D341Med (cell line): ENCODE results near the gene COPE.

Source experiments
- DNase-seq: peaks from one replicate; pipeline ENCODE4 v3.0.0; 2012; ENCODE audit warnings: low spot score

COPE gene

DNA sequence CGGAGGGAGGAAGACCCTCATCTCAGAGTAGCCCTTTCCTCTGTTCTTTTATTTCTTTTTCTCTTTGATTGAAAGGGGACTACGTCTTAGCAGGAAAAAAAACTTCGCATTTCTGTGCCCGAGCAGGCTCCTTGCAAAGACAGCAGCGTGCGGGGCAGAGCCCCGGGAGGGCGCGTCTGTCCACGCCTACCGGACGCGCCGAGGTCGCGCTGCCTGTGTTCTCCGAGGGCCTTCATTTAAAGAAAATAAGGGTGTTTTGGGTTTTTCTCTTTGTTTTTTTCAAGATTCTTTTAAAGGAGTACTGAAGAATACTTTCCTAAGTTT is 52.4 kb downstream of the COPE start:
- no peak for DNase-seq

DNA sequence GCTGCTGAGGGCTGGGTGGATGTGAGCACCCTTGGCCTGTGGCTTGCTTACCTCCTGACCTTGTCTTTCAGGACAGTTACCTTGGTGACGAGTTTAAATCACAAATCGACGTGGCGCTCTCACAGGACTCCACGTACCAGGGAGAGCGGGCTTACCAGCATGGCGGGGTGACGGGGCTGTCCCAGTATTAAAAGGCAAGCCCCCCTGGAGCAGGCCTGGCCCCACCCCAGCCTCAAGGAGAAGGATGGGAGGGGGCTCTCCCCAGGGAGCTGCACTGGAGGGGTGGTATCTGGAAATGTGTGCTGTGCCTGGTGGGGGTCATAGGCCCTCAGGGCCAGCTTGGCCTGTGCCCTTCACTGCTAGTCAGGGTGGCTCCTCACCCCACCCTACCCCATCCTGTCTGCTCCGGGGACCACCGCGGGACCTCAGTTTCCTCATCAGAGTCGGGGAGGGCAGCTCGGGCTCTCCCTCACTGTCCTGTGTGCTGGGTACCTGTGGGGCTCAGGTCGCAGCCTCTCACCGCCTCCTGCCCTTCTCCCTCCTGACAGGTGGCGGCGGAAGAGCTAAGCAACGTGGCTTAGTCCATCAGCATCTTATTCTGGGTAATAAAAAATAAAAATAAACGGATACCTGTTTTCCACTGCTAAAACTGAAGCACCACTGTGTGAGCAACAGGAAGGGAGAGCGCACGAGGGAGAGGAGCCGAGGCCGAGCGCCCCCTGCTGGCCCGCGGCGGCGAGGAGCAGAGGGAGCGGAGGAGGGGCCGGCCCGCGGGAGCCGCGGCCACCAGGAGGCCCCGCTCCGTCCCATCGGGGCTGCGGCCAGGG is 53.0 kb downstream of the COPE start:
- DNase-seq, result peak; percentile 95

DNA sequence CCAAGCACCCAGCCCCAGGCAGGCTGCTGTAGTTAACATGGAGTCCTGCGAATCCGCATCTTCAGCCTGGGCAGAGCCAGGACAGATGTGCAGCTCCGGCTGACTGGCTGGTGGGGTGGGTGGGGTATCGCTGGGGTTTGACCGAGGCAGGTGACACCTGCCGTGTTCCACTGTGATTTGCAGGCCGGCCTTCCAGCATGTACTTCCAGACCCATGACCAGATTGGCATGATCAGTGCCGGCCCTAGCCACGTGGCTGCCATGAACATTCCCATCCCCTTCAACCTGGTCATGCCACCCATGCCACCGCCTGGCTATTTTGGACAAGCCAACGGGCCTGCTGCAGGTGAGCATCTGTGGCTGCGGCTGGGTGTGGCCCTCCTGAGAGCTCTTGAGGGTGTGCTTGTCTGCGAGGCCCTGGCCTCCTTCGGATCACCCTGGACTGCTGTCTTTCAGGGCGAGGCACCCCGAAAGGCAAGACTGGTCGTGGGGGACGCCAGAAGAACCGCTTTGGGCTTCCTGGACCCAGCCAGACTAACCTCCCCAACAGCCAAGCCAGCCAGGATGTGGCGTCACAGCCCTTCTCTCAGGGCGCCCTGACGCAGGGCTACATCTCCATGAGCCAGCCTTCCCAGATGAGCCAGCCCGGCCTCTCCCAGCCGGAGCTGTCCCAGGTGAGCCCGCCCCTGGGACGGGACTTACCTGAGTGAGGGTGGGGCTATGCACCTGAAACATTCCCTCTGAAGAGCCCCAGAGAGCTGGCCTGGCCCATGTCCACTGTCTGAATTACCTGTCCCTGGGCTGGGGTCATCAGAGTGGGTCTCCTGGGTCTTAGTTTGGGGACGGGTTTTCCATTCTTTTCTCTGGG is 53.8 kb downstream of the COPE start:
- no peak for DNase-seq

DNA sequence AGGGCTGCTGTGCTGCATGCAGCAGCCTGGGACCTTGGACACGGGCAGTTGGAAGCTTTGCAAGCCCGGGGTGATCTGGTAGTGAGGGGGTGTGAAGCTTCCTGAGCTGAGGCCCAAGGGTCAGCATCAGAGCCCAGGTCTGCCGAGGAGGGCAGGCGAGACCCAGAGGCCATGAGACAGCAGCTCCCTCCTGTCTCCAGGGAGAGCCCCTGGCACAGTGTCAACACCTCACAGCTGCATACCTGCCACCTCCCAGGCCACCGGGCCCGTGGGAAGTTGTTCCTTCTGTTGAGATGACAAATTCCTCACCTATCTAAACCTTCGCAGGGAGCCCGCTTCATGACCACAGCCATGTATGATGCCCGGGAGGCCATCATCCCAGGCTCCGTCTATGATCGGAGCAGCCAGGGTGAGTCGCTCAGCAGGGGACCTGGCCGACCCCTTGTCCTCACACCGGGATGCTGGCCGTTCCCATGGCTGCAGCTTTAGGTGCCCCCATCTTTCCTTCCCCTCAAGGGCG is 55.3 kb downstream of the COPE start:
- DNase-seq, result no peak

DNA sequence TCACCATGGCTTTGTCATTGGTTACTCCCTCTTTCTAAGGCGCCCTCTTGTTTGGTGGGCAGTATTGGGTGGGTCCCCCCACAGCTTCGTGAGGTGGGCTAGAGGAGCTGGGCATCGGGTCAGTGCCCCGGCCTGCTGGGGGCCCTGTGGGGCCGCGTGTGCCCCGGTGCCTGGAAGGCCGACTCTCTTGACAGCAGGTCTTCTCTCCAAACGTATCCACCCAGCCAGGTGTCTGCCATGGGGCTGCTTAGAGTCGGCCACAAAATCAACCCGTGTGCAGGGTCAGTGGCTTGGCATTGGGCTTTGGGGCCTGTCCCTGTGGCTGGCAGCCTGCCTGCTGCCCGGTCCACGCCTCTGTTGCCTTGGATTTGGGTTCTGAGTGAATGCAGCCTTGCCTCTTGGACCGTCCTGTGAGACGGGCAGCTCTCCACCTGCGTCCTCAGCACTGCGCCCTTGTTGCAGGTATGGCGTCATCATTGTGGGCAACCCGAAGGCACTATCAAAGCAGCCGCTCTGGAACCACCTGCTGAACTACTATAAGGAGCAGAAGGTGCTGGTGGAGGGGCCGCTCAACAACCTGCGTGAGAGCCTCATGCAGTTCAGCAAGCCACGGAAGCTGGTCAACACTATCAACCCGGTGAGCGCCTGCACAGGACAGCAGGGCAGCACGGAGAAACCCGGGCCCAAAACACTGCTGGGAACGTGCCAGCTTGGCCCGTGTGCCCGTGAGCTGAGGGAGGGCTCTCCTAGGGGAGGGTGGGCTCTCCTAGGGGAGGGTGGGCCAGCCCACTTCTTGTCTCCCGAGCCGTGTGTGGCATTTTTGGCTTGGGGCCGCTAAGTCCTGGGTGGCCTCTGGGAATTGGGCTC is 56.0 kb downstream of the COPE start:
- DNase-seq, result no peak

DNA sequence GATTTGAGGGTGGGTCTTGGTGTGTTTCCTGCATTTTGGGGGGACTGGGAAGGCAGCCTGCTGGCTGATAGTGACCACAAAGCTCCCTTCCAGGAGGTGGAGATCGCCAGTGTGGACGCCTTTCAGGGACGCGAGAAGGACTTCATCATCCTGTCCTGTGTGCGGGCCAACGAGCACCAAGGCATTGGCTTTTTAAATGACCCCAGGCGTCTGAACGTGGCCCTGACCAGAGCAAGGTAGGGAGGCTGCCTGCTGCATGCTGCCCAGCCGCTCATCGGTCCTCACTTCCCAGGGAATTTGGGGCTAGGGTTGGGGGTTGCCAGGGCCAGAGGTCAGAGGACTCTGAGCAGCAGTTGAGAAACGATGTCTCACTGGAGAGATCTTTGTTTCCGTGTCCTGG is 57.3 kb downstream of the COPE start:
- DNase-seq, result no peak

DNA sequence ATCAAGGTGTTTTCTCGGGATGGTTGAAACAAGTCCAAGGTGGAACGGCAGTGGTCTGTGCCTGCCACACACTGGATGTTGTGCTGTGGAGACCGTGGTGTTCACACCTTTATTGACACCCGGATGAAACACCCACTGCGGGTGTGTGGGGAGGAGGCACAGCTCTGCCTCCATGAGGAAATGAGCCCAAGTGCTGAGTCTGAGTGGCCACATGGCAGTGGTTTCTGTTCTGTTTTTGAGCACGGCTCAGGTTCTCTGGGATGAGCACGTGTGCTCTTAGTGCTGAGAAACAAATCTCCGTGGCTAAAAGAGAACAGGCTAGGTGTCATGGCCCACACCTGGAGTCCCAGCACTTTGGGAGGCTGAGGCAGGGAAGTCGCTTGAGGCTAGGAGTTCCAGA is 58.0 kb downstream of the COPE start:
- DNase-seq, result no peak

DNA sequence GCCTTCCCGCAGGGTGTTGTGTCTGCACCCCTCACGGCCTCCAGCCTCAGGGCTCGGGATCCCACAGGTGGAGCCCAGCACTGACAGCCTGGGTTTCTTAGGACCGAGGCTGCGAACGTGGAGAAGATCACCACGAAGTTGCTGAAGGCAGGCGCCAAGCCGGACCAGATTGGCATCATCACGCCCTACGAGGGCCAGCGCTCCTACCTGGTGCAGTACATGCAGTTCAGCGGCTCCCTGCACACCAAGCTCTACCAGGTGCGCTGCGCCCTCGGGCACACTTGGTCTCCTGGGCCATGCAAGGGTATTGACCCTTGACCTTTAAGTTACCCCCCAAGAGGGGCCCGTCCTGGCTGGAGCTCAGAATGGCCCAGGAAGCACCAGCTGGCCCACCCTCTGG is 58.5 kb downstream of the COPE start:
- DNase-seq, result no peak

DNA sequence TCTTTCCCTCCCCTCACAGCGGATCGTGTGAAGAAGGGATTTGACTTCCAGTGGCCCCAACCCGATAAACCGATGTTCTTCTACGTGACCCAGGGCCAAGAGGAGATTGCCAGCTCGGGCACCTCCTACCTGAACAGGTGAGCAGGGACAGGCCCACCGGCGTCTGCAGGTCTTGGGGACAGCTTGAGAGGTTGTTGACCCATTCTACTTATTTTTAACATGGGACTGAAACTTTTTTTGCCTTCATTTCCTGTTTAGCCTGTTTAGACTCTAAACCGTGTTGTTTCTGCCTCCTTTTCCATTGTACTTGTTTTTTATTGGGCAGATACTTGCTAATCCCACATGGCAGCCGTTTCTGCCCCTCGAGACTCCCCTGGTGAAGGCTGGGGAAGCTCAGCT is 58.9 kb downstream of the COPE start:
- DNase-seq, result no peak

DNA sequence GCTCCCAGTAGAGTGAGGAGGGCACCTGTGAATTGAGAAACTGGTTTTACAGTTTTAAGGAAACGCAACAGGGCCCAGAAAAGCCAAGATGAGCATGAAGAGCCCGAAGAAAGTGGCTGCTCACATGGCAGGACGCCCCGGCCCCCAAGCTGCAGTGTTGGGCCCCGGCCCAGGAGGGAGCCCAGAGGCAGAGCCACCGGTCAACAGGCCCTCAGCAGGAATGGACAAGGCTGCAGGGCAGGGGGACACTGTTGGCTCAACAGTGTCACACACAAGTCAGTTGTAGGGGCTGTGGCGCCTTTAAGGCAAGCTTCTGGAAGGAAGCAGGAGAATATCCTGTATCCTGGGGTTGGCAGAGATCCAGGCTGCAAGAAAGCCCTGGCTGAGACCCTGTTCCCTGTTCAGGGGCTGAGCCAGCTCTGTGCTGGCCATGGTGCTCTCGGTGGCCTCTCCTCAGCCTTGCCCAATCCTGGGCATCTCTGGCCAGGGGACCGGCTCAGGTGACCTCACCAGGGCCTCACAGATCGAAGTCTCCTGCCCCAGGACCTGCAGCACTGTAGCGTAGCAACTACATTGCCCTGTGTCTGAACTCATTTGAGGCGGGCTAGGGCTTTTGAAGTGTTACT is 59.4 kb downstream of the COPE start:
- DNase-seq, result no peak

DNA sequence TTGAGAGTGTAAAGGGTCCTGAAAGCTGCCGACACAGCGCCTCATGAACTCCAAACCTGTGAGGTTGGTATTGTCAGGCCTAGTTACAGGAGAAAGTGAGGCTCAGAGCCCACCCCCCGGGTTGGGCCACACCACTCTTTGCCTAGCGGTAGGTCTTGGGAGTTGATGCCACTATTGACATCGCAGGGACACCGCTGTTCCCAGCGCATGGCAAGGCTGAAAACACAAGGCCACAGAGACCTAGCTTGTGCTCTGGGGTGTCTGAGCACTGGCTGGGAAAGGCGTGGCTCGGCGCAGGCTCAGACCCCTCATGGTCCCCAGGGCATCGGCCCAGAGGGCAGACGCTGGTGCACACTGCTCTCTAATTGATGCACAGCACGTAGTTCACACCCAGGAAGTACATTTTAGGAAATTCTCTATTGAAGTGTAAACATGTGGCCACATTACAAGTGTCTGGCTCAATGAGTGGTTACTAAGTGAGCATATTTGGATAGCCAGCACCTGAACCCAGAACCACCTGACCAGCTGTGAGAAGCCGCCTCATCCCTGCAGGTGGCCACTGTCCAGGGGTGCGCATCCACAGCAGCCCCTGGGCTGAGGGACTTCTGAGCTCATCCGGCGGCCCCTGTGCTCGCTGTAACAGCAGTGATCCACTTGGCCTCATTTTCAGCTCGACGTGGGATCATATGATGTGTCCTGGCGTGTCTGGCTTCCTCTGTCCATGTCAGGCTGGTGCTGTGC is 60.1 kb downstream of the COPE start:
- DNase-seq, result no peak

DNA sequence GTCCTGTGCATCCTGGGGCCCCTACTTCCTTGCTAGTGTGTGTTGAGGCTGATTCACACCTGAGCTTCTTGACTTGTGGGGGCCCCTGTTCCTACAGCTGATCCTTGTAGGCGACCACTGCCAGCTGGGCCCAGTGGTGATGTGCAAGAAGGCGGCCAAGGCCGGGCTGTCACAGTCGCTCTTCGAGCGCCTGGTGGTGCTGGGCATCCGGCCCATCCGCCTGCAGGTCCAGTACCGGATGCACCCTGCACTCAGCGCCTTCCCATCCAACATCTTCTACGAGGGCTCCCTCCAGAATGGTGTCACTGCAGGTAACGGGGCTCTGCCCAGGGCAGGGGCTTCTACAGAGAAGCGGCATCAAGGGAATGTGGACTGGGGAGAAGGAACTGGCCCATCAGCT is 62.0 kb downstream of the COPE start:
- no peak for DNase-seq

DNA sequence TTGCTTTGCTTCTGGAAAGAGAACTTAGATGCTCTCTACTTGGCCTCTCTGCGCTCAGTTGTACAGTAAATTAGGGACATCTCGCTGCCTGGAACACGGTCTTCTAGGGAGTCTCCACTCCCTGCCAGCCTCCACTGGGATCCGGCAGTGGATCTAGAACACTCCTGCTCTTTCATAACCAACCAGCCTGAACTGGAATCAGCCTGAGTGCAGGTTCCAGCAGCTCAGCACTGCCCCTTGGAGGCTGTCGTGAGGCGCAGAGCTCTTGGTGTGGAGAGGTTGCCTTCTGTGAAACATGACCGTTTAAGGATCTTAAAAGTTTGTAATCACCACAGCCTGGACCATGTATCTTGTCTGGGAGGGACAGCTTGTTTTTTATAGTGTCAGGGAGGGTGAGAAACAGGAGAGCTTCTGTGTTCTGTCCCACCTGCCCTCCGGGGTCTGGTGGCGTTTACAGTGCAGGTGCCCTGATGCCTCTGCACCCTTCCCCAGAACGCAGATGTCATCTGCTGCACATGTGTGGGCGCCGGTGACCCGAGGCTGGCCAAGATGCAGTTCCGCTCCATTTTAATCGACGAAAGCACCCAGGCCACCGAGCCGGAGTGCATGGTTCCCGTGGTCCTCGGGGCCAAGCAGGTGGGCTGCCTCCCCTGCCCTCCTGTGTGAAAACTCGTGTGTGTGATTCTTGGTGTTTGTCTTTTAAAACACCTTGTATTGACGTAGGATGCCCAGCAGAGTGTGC is 62.6 kb downstream of the COPE start:
- DNase-seq, result peak; percentile 73

DNA sequence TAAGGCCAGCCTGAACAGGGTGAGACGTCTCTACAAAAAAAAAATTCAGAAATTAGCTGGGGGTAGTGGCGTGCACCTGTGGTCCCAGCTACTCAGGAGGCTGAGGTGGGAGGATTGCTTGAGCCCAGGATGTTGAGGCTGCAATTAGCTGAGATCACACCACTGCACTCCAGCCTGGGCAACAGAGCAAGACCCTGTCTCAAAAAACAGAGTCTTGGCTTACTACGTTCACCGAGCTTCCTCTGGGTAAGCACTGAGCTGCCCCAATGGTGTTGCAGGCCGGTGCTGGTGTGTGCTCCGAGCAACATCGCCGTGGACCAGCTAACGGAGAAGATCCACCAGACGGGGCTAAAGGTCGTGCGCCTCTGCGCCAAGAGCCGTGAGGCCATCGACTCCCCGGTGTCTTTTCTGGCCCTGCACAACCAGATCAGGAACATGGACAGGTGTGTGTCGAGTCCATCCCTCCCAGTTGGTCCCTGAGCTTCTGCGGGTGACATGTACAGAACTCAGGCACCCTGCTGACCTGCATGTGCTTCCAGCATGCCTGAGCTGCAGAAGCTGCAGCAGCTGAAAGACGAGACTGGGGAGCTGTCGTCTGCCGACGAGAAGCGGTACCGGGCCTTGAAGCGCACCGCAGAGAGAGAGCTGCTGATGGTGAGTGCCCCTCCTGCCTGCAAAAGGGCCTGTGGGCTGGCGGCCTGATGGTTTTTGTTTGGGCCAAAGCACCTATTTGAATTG is 63.4 kb downstream of the COPE start:
- no peak for DNase-seq

DNA sequence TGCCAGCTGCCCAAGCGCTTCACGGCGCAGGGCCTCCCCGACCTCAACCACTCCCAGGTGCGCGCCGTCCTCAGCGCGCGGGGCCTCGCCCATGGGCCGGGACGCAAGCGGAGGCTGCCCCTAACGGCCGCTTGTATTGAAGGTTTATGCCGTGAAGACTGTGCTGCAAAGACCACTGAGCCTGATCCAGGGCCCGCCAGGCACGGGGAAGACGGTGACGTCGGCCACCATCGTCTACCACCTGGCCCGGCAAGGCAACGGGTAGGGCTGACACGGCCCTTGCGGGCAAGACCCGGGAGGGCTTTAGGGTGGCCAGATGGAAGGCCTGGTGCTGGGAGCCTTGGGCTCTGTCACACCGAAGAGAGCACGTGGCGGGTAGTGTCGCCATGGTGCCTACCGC is 64.2 kb downstream of the COPE start:
- no peak for DNase-seq

DNA sequence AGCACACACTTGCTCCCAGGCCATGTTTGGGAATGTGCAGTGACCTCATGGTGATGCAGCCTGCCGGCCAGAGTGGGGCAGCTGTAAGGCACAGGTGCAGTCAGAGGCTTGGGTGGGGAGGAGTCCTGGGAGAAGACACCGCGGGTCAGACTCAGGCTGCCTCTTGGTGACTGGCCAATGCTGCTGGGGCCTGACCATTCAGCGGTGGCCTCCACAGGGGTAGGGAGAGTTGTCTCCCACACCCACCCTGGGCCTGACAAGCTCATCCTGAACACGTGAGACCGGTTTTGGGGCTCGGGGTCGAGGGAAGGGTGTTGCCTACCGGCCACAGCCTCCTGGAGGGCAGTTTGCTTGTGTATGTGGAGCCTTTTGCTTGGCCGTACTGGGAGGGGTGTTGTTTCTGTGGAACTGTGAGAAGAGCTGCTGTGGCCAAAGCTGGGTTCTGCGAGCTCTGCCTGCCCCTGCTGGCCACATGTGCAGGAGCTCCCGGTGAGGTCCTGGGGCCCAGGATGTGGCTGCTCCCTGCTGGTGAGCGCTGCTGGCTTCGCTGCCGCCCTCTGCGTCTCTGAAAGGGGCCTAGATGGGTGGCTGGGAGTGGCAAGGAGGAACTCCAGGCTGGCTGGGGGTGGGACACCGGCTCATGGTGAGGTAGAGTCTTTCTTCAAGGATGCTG is 65.3 kb downstream of the COPE start:
- no peak for DNase-seq

DNA sequence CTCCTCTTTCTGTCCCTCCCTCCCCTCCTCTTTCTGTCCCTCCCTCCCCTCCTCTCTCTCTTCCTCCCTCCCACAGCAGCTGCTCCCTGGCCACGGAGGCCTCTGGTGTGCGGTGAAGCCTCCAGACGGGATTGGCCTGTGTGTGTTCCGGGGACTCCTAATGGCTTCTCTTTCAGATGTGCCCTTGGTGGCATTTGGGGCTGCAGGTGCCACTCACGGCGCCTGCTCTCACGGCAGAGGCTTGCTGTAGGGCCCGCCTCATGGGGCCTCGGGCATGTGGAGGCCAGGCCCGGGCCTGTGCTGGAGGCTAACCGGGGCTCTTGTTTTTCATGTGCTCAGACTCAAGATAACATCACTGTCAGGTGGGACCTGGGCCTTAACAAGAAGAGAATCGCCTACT is 66.5 kb downstream of the COPE start:
- no peak for DNase-seq

DNA sequence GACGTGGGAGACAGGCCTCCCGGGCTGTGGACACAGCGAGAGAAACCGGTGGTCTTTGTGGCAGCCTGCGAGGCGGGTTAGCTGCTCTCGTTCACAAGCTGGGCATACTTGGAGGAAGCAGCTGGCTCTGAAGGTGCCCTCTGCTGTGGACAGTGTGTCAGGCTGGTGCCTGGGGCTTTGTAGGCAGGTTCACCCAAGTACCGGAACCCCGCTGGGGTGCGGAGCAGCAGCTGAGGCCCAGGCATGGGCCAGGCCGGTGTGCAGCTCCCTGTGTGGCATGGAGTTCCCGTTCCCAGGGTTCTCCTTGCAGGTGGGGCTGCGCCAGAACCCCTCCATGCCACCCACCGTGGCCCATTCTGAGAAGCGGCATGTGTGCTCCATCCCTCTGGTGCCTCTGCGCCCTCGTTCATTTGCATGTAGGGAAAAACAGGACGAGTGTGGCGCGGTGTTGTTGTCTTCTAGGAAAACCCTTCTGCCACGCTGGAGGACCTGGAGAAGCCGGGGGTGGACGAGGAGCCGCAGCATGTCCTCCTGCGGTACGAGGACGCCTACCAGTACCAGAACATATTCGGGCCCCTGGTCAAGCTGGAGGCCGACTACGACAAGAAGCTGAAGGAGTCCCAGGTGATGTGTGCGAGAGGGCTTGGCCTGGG is 67.4 kb downstream of the COPE start:
- no peak for DNase-seq
